GM12874 (cell line): ENCODE measurements around the gene CA4.

Experiments
- TF ChIP-seq, protein P1 (sequence below): IDR thresholded peaks from 2 replicates; pipeline ENCODE4 v1.5.1; 2011; ENCODE audit warnings: low read depth, mild to moderate bottlenecking, control low read depth, low read length, moderate library complexity; ENCODE audit not compliant: insufficient read depth

CA4 gene

DNA sequence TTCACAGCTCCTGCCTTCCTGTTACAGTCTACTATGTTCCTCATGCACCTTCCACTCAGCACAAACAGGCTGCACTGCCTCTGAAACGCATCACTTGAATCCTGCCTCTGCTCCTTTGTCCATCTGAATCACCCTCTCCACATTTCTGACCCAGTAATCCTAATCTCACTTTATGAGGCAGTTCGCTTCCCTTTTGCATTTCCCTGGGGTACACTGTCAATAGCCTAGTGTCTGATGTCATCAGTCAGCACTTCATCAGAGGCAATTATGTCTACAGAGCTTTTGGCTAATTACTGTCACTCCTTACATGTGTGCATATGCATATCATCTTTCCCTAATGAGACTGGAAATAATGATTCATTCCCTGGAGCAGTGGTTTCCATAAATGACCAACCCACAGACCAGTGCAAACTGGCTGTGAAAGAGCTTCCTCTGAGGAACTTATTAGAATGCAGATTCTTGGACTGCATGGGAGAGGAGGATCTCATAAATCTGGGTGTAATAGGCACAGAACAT is 23.6 kb downstream of the CA4 start:
- TF ChIP-seq, protein P1, sequence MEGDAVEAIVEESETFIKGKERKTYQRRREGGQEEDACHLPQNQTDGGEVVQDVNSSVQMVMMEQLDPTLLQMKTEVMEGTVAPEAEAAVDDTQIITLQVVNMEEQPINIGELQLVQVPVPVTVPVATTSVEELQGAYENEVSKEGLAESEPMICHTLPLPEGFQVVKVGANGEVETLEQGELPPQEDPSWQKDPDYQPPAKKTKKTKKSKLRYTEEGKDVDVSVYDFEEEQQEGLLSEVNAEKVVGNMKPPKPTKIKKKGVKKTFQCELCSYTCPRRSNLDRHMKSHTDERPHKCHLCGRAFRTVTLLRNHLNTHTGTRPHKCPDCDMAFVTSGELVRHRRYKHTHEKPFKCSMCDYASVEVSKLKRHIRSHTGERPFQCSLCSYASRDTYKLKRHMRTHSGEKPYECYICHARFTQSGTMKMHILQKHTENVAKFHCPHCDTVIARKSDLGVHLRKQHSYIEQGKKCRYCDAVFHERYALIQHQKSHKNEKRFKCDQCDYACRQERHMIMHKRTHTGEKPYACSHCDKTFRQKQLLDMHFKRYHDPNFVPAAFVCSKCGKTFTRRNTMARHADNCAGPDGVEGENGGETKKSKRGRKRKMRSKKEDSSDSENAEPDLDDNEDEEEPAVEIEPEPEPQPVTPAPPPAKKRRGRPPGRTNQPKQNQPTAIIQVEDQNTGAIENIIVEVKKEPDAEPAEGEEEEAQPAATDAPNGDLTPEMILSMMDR, result no peak

DNA sequence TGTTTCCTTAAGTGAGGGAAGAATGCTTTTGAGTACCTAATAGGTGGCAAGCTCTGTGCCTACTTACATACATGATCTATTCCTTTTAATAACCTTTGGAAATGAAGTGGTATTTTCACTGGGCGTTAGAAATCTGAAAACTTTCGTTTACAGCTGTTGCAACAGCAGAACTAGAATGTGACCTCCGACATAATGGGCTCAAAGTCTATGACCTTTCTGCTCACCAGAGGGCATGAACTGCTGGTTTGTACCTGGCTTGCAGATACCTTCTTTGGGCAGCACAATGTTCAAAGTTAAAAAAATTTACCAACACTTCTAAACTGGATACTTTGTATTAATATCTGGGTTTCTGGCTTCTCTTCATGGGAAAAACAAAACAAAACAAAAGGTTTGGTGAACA is 24.3 kb downstream of the CA4 start:
- TF ChIP-seq, protein P1, result no peak

DNA sequence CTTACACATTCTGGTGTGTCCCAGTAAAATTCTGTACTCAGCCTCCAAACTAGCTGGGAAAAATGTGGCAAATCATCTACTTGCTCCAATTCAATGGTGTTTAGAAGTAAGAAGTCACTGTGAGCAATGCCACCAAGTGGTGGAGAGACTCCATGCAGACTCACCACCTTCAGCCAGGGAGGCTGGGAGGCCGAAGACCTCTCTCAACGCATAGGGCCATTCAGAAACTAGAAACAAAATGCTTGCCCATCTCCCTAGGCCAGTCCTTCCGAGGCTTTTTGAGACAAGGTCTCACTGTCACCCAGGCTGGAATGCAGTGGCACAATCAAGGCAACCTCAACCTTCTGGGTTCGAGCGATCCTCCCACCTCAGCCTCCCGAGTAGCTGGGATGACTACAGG is 25.0 kb downstream of the CA4 start:
- TF ChIP-seq, protein P1, result 0 out of 2 replicates have a peak, but pooled peaks have one; percentile 11

DNA sequence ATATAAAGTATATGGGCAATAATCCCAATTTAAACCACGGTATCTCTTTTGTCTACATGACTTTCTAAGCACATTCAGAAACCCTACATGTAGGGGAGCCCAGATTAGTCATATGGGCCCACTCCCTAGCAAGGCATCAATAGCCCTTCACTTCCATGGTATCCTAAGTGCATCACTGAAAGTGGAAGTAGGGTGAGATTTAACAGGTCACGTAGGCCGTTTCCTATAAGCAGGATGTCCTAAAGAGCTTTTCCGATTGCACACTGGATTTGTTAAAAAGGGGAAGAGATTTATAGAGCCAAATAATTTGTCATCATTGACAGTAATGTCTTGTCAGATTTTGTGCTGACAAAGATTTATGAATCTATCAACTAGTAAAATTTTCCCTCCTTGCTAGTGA is 39.0 kb downstream of the CA4 start:
- TF ChIP-seq, protein P1, result no peak

DNA sequence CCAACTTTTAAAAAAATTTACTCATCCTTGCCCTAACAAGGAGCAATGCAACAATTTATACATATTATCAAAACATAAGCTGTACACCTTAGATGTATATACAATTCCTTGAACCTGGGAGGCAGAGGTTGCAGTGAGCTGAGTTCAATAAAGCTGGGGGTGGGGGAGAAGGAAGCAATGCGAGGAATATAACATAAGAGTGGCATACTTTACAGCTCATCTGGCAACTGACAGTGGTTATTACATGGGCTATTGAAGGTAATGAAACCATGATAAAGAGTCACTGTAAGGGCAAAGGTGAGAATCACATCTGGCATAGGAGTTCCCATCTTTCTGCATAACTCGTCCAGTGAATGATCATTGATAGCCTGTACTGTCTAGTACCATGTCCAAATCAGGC is 43.7 kb downstream of the CA4 start:
- TF ChIP-seq, protein P1, result no peak
